Heart left ventricle (tissue), 16 donors: ENCODE measurements around the gene MYO18B. TPM values are rescaled to one million over a fixed set of nuclear protein-coding genes. Genes with fewer than 3 reads are reported as not detected.

Experiments
- ATAC-seq, 4 donors: fragments of 200-7000 bp; cut with Tn5 transposase; one replicate each; pipeline ENCODE4 v1.9.1; 2020 to 2022; ENCODE audit warnings: moderate library complexity in 4 of 4, mild to moderate bottlenecking in 3 of 4, moderate number of reproducible peaks in 1 of 4
- DNase-seq, 5 donors: peaks; one replicate each; pipeline ENCODE4 v3.0.0-alpha.2; 2020
- H3K27ac ChIP-seq, 12 donors: fragments of 200-600 bp; sonication (generic) in 4 of 12; one replicate each; pipeline versions ENCODE4 v1.5.0 to v1.8.0; 2016 to 2022; ENCODE audit warnings: mild to moderate bottlenecking in 2 of 12
- H3K27me3 ChIP-seq, 9 donors: fragments of 200-600 bp; sonication (generic) in 2 of 9; one replicate each; pipeline versions ENCODE4 v1.5.1 to v1.8.0; 2016 to 2022; ENCODE audit warnings: mild to moderate bottlenecking in 3 of 9
- H3K36me3 ChIP-seq, 9 donors: fragments of 200-600 bp; sonication (generic) in 2 of 9; one replicate each; pipeline versions ENCODE4 v1.5.0 to v1.8.0; 2018 to 2022; ENCODE audit warnings: mild to moderate bottlenecking in 2 of 9
- H3K4me1 ChIP-seq, 12 donors: fragments of 200-600 bp; sonication (generic) in 4 of 12; one replicate each; pipeline versions ENCODE4 v1.5.0 to v1.8.0; 2016 to 2022; ENCODE audit warnings: mild to moderate bottlenecking in 3 of 12
- H3K4me3 ChIP-seq, 12 donors: fragments of 200-600 bp; sonication (generic) in 4 of 12; one replicate each; pipeline versions ENCODE4 v1.5.0 to v1.8.0; 2017 to 2022; ENCODE audit warnings: mild to moderate bottlenecking in 9 of 12, moderate library complexity in 4 of 12
- H3K9me3 ChIP-seq, 12 donors: fragments of 200-600 bp; sonication (generic) in 4 of 12; one replicate each; pipeline versions ENCODE4 v1.5.0 to v1.8.0; 2016 to 2022; ENCODE audit warnings: mild to moderate bottlenecking in 1 of 12
- POLR2A ChIP-seq, 2 donors: fragments of 450-650 bp; IDR thresholded peaks; one replicate each; pipeline ENCODE4 v1.6.1; 2017; ENCODE audit warnings: antibody characterized with exemption in 2 of 2, mild to moderate bottlenecking in 2 of 2, moderate library complexity in 2 of 2
- WGBS, 4 donors: extraction: QIAGEN DNeasy Blood & Tissue Kit in 2 of 4; methylation state at CpG; one replicate each; pipeline versions ENCODE4 v1.1.5 to v1.1.7; 2013 to 2018; 5-methylcytosine and 5-hydroxymethylcytosine counted together
- intact Hi-C, 10 donors: fragments of 100-400 bp; cut with DNase I; formaldehyde crosslinking; loops; one replicate each; pipeline versions ENCODE4 v1.11.1 to v1.14.2; 2022
- polyA plus RNA-seq, 2 donors: library from polyadenylated mRNA; stranded (reverse); fragments of 200-250 nt; gene quantifications; one replicate each; pipeline ENCODE4 v1.2.3, GENCODE V29; 2013
- total RNA-seq, 9 donors: library from RNA; depleted of rRNA in 2 of 9; stranded (reverse); fragments of >200 nt in 2 of 9; fragmentation: NEBNext Ultra II Directional in 3 of 9; extraction: Animal tissue kit (Norgen Biotek cat#: 25700) in 3 of 9; gene quantifications; one replicate each; pipeline versions ENCODE4 v1.1.0 to v1.2.4, GENCODE V29; 2016 to 2023
- TF ChIP-seq, protein P1 (sequence below), 12 donors: fragments of 200-600 bp; sonication (generic) in 4 of 12; IDR thresholded peaks; one replicate each; pipeline versions ENCODE4 v1.5.0 to v1.8.0; 2018 to 2022; ENCODE audit warnings: antibody characterized with exemption in 12 of 12, mild to moderate bottlenecking in 5 of 12
- donor health status: ischemic (EF 13 %, LVEDD 7.1; RV severe dilation, severe dysfunction).
- donor health status: healthy with polysubstance abuse.
- donor health status: DM: no; HTN: yes; CAD: no.
- donor health status: DM: no; HTN: no; CAD: no.
- donor health status: ischemic (EF 25% LVEDD 6.9; RV normal size, moderate dysfunction).
- donor health status: ischemic (EF 25% LVEDD 5.7; RV mildly dilated, moderate dysfunction).
- donor health status: healthy.
- donor health status: DM: yes; HTN: yes; CAD: no.
- donor health status: ischemic (EF 35%, LVEDD 5.7; RV mildly dilated, moderate dysfunction).
- donor health status: nonischemic (EF 11% LVEDD 7.7; RV severe dilation, severe dysfunction).
- donor health status: DM: yes; HTN: yes; CAD: no.
- donor health status: PGD.
- donor health status: ischemic (EF 29% LVEDD 5.4; RV normal size, mild dysfunction).
- donor health status: nonischemic (EF 23%, LVEDD 6.1; RV moderate dilation, normal function).

Gene MYO18B
- total and polyA plus RNA-seq, 11 donors, result 140 to 301 (median 193) TPM

DNA sequence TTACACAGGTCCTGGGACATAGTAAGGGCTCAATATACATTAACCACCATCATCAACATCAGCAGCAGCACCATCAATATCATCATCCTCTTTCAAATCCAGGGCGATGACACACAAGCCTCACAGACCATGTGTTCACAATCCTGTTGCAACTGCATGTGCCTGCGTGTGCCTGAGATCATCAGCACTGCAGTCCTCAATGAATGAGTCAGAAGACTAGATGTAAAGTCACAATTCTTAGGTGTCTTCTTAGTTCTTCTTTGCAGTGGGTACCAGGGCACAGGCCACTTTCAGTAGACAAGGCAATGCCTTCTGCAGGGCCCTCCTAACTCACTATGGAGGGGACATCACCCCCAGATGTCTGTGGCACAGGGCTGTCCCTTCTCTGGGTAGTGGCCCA, 111.1 kb downstream of the MYO18B start:
- no peaks in the 10 kb centered on the region for H3K9me3 ChIP-seq
- H3K36me3 ChIP-seq, result peaks cover 0 to 81% (median 4%) of the 10 kb centered on the region in 9 donors
- H3K27ac ChIP-seq, result no peak overlapping the region
- peaks cover 0 to 15% (median 0%) of the 10 kb centered on the region in 12 donors for H3K4me1 ChIP-seq
- 65 to 83% (median 80%) methylated on average over 2 of the region's 2 CpGs for WGBS, 4 donors
- no peak for TF ChIP-seq POLR2A (IDR thresholded peaks at IDR 0.05)
- TF ChIP-seq, protein P1, sequence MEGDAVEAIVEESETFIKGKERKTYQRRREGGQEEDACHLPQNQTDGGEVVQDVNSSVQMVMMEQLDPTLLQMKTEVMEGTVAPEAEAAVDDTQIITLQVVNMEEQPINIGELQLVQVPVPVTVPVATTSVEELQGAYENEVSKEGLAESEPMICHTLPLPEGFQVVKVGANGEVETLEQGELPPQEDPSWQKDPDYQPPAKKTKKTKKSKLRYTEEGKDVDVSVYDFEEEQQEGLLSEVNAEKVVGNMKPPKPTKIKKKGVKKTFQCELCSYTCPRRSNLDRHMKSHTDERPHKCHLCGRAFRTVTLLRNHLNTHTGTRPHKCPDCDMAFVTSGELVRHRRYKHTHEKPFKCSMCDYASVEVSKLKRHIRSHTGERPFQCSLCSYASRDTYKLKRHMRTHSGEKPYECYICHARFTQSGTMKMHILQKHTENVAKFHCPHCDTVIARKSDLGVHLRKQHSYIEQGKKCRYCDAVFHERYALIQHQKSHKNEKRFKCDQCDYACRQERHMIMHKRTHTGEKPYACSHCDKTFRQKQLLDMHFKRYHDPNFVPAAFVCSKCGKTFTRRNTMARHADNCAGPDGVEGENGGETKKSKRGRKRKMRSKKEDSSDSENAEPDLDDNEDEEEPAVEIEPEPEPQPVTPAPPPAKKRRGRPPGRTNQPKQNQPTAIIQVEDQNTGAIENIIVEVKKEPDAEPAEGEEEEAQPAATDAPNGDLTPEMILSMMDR (IDR thresholded peaks at IDR 0.05), result no peak
- ATAC-seq (no peak), DNase-seq (no peak)
- H3K27me3 ChIP-seq, result no peaks in the 10 kb centered on the region
- H3K4me3 ChIP-seq, result no peak overlapping the region
- intact Hi-C loops, result no loop called here

DNA sequence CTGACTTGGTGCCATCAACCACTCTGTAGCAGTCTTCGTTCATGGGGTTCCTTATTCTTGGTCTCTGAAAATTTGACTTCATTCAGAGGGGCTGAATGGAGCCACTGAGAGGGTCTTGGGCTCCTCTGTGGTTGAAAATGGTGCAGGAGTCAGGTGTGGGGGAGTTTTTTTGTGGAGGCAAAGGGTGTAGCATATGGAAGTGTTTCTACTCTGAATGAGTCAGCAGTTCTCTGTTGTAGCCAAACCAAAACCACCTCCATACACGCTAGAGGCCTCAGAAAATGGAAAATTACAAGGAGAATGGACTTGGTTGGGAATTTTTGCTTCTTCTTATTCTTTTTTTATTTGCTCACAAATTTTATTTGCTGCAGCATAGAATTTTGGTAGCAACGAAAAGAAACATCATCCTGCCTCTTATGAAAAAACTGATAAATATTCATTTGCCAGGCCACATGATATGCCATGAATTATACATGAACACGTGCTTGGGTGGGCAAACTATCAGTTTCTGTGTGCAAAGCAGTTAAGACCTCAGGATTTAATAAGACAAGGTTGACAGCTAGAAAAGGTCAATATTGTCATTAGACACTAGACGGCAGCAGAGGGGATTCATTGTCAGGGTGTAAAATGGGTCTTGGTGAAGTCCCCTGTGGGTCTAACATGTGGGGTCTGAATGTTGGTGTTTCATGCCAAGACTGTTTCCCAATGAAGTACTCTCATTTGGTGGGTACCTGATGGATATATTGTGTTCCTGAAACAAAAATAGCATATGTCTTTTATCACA, 111.7 kb downstream of the MYO18B start:
- no peak for ATAC-seq
- 53 to 60% (median 53%) methylated on average over 5 of the region's 5 CpGs for WGBS, 4 donors
- no peaks in the 10 kb centered on the region for H3K27me3 ChIP-seq
- intact Hi-C loops, result no loop called here
- peaks cover 0 to 81% (median 4%) of the 10 kb centered on the region in 9 donors for H3K36me3 ChIP-seq
- no peak overlapping the region for H3K27ac ChIP-seq
- H3K9me3 ChIP-seq, result no peaks in the 10 kb centered on the region
- TF ChIP-seq, protein P1 (IDR thresholded peaks at IDR 0.05), result no peak
- H3K4me3 ChIP-seq, result no peak overlapping the region
- peaks cover 0 to 14% (median 0%) of the 10 kb centered on the region in 12 donors for H3K4me1 ChIP-seq
- DNase-seq, result no peak

DNA sequence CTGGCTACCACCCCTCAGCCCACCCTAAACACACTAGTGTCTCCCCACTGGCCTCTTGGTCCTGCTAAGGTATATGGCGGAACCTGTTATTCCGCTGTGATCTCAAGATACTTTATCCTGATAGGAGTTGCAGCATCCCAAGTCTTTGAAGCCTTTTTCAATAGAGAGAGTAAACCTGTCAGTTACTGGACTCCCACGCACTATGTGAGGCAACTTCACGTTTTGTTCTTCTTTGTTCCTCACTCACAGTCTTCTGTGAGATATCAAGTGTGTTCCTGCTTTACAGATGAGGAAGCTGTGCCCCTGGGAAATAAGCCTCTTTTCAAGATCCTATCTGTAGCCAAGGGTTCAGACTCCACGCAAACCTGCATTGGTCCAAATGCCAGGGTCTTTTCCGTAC, 127.8 kb downstream of the MYO18B start:
- TF ChIP-seq POLR2A (IDR thresholded peaks at IDR 0.05), result no peak
- TF ChIP-seq, protein P1 (IDR thresholded peaks at IDR 0.05), result no peak
- 78 to 85% (median 83%) methylated on average over 6 of the region's 6 CpGs for WGBS, 4 donors
- Histone ChIP-seq H3K4me1 (no peaks in the 10 kb centered on the region), H3K27ac (no peak overlapping the region), H3K27me3 (no peaks in the 10 kb centered on the region), H3K36me3 (peaks cover 0 to 98% (median 22%) of the 10 kb centered on the region in 9 donors), H3K4me3 (no peak overlapping the region), H3K9me3 (no peaks in the 10 kb centered on the region)
- ATAC-seq (no peak), DNase-seq (no peak)
- intact Hi-C loops, result no loop called here

- H3K36me3 ChIP-seq, result peaks cover 0 to 97% (median 22%) of the 10 kb centered on the region in 9 donors
Measured at GRCh38 chr22:25874327-25874726, 132.3 kb downstream of the MYO18B start.

More at GRCh38 chr22:25874327-25874726, 132.3 kb downstream of the MYO18B start:
- no peaks in the 10 kb centered on the region for H3K9me3 ChIP-seq
- H3K27me3 ChIP-seq, result no peaks in the 10 kb centered on the region
- WGBS, 4 donors, result 90 to 96% (median 92%) methylated on average over 11 of the region's 11 CpGs
- no peak for DNase-seq
- no peak for ATAC-seq
- TF ChIP-seq POLR2A (IDR thresholded peaks at IDR 0.05), result no peak
- TF ChIP-seq, protein P1 (IDR thresholded peaks at IDR 0.05), result no peak
- H3K4me3 ChIP-seq, result no peak overlapping the region
- intact Hi-C loops, result no loop called here
- no peaks in the 10 kb centered on the region for H3K4me1 ChIP-seq
- H3K27ac ChIP-seq, result no peak overlapping the region
